Keratinocyte (primary cell): ENCODE measurements around the gene ACTN3. TPM values are rescaled to one million over a fixed set of nuclear protein-coding genes. Genes with fewer than 3 reads are reported as not detected.

Source experiments
- DNase-seq: peaks from one replicate; pipeline ENCODE4 v3.0.0-alpha.2; 2011; ENCODE audit warnings: low read depth, missing footprints, low spot score
- FAIRE-seq: peaks from 2 replicates; lab custom pipeline; 2011; peaks lifted over from hg19 to GRCh38; lab: Jason Lieb, UNC
- H2AFZ ChIP-seq: 2 replicates; pipeline ENCODE4 v1.6.0; 2012; ENCODE audit warnings: low read length, control low read depth, inconsistent platforms; ENCODE audit not compliant: control insufficient read depth
- H3K27ac ChIP-seq: 2 replicates; pipeline ENCODE4 v1.5.1; 2011; ENCODE audit warnings: low read length; ENCODE audit not compliant: control insufficient read depth, insufficient read depth
- H3K27me3 ChIP-seq: 3 replicates; pipeline ENCODE4 v1.6.0; 2011; ENCODE audit warnings: low read length; ENCODE audit not compliant: control insufficient read depth, insufficient read depth; ENCODE audit errors: extremely low read depth
- H3K36me3 ChIP-seq, 2 experiments: 2 replicates in 1 of 2; 3 replicates in 1 of 2; pipeline ENCODE4 v1.5.1; 2011; ENCODE audit warnings: low read length in 2 of 2, mild to moderate bottlenecking in 1 of 2; ENCODE audit not compliant: control insufficient read depth in 2 of 2, insufficient read depth in 2 of 2; ENCODE audit errors: extremely low read depth in 1 of 2
- H3K4me1 ChIP-seq: 3 replicates; pipeline ENCODE4 v1.5.1; 2011; ENCODE audit warnings: low read length; ENCODE audit not compliant: control insufficient read depth, insufficient read depth; ENCODE audit errors: extremely low read depth
- H3K4me2 ChIP-seq: 3 replicates; pipeline ENCODE4 v1.6.0; 2011; ENCODE audit warnings: low read depth, low read length; ENCODE audit not compliant: control insufficient read depth, insufficient read depth; ENCODE audit errors: extremely low read depth
- H3K4me3 ChIP-seq, 3 experiments: fragments of 200-600 bp in 1 of 3; sonication (generic) in 1 of 3; 2 replicates in 2 of 3; 3 replicates in 1 of 3; pipeline ENCODE4 v1.5.1; 2011 to 2016; ENCODE audit warnings: low read length in 3 of 3, mild to moderate bottlenecking in 3 of 3, control low read depth in 2 of 3, inconsistent platforms in 1 of 3, low read depth in 1 of 3, mixed read lengths in 1 of 3, mixed run types in 1 of 3, moderate library complexity in 1 of 3; ENCODE audit not compliant: control insufficient read depth in 2 of 3, insufficient read depth in 2 of 3; ENCODE audit errors: extremely low read depth in 1 of 3
- H3K79me2 ChIP-seq: 2 replicates; pipeline ENCODE4 v1.6.0; 2012; ENCODE audit warnings: low read length; ENCODE audit not compliant: control insufficient read depth, insufficient read depth
- H3K9ac ChIP-seq: 3 replicates; pipeline ENCODE4 v1.6.0; 2011; ENCODE audit warnings: low read length; ENCODE audit not compliant: control insufficient read depth, insufficient read depth; ENCODE audit errors: extremely low read depth
- H3K9me1 ChIP-seq: 3 replicates; pipeline ENCODE4 v1.6.0; 2011; ENCODE audit warnings: low read length; ENCODE audit not compliant: control insufficient read depth, insufficient read depth; ENCODE audit errors: extremely low read depth
- H3K9me3 ChIP-seq: 2 replicates; pipeline ENCODE4 v1.5.1; 2012; ENCODE audit warnings: low read depth, low read length; ENCODE audit not compliant: control insufficient read depth
- H4K20me1 ChIP-seq: 3 replicates; pipeline ENCODE4 v1.6.0; 2011; ENCODE audit warnings: low read length; ENCODE audit not compliant: control insufficient read depth, insufficient read depth; ENCODE audit errors: extremely low read depth
- EZH2 ChIP-seq: IDR thresholded peaks from one replicate; pipeline ENCODE4 v1.6.1; 2012; ENCODE audit warnings: inconsistent platforms, mild to moderate bottlenecking, low read length, moderate library complexity
- dilution Hi-C: fragments of 300-500 bp; cut with MboI; formaldehyde crosslinking; loops from one replicate; pipeline ENCODE4 v1.7.0; 2020; ENCODE audit warnings: low sequenced_read_pairs; ENCODE audit not compliant: extremely low pct_ligation_motif_present
- polyA plus RNA-seq, 5 experiments: library from polyadenylated mRNA; depleted of rRNA in 3 of 5; stranded (reverse) in 3 of 5; stranded (forward) in 1 of 5; unstranded in 1 of 5; fragments of >200 nt; gene quantifications; 1 replicate in 1 of 5; 2 replicates in 3 of 5; 3 replicates in 1 of 5; pipeline versions ENCODE4 v1.2.1 to v1.2.3, GENCODE V29; 2011 to 2012; ENCODE audit warnings: missing spikeins in 2 of 5, low read depth in 1 of 5, low replicate concordance in 1 of 5
- TF ChIP-seq, protein P1 (sequence below), 3 experiments: IDR thresholded peaks in 1 of 3; conservative IDR thresholded peaks in 1 of 3; optimal IDR thresholded peaks in 1 of 3; 2 replicates in 2 of 3; 3 replicates in 1 of 3; pipeline versions ENCODE3 to v1.5.1; 2011; ENCODE audit warnings: low read length in 3 of 3, mild to moderate bottlenecking in 3 of 3, moderate library complexity in 2 of 3, control low read depth in 1 of 3, inconsistent platforms in 1 of 3; ENCODE audit not compliant: insufficient read depth in 2 of 3; ENCODE audit errors: extremely low read depth in 1 of 3

The ACTN3 gene
- polyA plus RNA-seq, 1 donor (not counting 4 experiments of a cell fraction or from before 2014, with no cell fraction given), result not detected

DNA sequence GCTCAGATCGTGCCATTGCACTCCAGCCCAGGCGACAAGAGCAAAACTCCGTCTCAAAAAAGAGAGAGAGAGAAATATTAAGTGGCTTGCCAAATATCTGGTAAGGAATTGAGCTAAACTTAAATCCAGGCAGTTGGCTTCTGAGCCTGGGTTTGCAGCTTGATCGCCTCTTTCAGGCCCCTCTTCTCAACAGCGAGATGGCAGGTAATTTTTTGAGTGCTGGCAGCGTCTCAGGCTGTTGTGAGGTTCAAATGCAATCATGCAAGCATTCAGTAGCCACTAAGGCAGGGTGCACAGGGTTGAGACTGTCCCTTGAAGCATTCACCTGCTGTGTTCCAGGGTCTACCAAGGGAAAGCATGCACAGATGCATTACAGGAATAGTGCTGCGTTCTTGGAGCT lies 22.4 kb downstream of the ACTN3 start:
- Histone ChIP-seq H3K27ac (no peak overlapping the region), H3K4me2 (no peak overlapping the region), H4K20me1 (no peaks in the 10 kb centered on the region), H3K9me1 (no peaks in the 10 kb centered on the region), H2AFZ (no peak overlapping the region), H3K9ac (no peak overlapping the region), H3K27me3 (peaks cover 8% of the 10 kb centered on the region), H3K4me3 (no peak overlapping the region), H3K36me3 (no peaks in the 10 kb centered on the region), H3K79me2 (no peaks in the 10 kb centered on the region), H3K9me3 (no peaks in the 10 kb centered on the region), H3K4me1 (peaks cover 5% of the 10 kb centered on the region)
- dilution Hi-C loops, result no loop called here
- DNase-seq (no peak), FAIRE-seq (no peak)
- TF ChIP-seq, protein P1, sequence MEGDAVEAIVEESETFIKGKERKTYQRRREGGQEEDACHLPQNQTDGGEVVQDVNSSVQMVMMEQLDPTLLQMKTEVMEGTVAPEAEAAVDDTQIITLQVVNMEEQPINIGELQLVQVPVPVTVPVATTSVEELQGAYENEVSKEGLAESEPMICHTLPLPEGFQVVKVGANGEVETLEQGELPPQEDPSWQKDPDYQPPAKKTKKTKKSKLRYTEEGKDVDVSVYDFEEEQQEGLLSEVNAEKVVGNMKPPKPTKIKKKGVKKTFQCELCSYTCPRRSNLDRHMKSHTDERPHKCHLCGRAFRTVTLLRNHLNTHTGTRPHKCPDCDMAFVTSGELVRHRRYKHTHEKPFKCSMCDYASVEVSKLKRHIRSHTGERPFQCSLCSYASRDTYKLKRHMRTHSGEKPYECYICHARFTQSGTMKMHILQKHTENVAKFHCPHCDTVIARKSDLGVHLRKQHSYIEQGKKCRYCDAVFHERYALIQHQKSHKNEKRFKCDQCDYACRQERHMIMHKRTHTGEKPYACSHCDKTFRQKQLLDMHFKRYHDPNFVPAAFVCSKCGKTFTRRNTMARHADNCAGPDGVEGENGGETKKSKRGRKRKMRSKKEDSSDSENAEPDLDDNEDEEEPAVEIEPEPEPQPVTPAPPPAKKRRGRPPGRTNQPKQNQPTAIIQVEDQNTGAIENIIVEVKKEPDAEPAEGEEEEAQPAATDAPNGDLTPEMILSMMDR (optimal IDR thresholded peaks at IDR 0.05 in 1 of 3, IDR thresholded peaks at IDR 0.05 in 1 of 3, conservative IDR thresholded peaks at IDR 0.05 in 1 of 3; ENCODE audit: extremely low read depth in 1 of 3, insufficient read depth in 2 of 3, low read length in 3 of 3), result no peak
- no peak for TF ChIP-seq EZH2

DNA sequence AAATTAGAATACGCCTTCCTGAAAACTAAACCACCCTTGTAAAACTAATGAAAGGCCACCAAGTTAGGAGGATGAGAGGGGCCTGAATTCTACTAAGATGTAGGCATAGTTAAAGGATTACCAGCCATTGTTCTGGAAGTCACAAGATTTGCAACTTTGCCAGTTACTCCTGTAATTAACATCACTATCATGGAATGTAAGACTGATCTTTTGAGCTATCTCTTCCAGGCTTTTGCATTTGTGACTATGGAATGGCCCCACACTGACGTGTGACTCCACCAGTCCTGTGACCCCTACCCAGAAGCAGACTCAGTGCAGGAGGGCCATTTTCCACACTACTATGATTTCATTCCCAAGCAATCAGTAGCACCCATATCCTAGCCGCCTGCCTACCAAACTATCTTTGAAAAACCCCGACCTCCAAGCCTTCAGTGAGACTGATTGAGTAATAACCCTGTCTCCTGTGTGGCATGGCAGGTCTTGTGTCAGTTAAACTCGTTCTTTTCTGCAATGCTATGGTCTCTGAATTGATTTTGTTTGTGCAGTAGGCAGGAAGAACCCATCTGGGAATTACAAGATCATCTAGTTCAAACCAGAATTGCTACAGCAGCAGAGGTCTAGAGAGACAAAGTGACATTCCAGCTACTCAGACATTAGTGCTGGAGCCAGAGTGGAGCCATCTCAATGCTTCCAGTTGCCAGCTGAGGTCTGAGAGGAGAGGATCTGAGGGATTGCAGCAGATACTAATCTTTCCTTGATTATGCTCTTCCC lies 23.6 kb downstream of the ACTN3 start:
- no peaks in the 10 kb centered on the region for H3K79me2 ChIP-seq
- no peak overlapping the region for H3K4me2 ChIP-seq
- FAIRE-seq (no peak), DNase-seq (no peak)
- no peak overlapping the region for H3K4me3 ChIP-seq
- H3K9ac ChIP-seq, result no peak overlapping the region
- dilution Hi-C loops, result no loop called here
- H3K27me3 ChIP-seq, result peaks cover 8% of the 10 kb centered on the region
- no peaks in the 10 kb centered on the region for H3K36me3 ChIP-seq
- no peak overlapping the region for H3K27ac ChIP-seq
- no peaks in the 10 kb centered on the region for H3K9me3 ChIP-seq
- H3K9me1 ChIP-seq, result no peaks in the 10 kb centered on the region
- no peak overlapping the region for H2AFZ ChIP-seq
- H4K20me1 ChIP-seq, result no peaks in the 10 kb centered on the region
- TF ChIP-seq, protein P1 (optimal IDR thresholded peaks at IDR 0.05 in 1 of 3, IDR thresholded peaks at IDR 0.05 in 1 of 3, conservative IDR thresholded peaks at IDR 0.05 in 1 of 3; ENCODE audit: extremely low read depth in 1 of 3, insufficient read depth in 2 of 3, low read length in 3 of 3), result no peak
- TF ChIP-seq EZH2, result no peak
- H3K4me1 ChIP-seq, result peaks cover 5% of the 10 kb centered on the region
